Measurements from ENCODE around the gene MEOX1.

MEOX1 gene

DNA sequence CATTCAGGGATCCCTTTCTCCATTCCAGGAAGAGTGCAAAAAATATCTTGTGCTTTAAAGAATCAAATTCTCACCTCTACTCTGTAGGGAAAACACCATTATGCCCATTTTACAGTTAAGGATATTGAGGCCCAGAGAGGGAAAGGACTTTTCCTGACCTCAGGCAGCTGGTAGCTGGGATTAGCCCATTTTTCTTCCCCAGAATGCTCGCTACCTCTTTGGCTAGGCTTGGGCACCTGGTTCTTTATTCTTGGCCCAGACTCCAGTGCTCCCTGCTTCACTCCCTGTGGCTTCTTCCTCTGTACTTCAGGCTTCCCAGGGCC is 45.7 kb downstream of the MEOX1 start:
- TF ChIP-seq, protein P1, sequence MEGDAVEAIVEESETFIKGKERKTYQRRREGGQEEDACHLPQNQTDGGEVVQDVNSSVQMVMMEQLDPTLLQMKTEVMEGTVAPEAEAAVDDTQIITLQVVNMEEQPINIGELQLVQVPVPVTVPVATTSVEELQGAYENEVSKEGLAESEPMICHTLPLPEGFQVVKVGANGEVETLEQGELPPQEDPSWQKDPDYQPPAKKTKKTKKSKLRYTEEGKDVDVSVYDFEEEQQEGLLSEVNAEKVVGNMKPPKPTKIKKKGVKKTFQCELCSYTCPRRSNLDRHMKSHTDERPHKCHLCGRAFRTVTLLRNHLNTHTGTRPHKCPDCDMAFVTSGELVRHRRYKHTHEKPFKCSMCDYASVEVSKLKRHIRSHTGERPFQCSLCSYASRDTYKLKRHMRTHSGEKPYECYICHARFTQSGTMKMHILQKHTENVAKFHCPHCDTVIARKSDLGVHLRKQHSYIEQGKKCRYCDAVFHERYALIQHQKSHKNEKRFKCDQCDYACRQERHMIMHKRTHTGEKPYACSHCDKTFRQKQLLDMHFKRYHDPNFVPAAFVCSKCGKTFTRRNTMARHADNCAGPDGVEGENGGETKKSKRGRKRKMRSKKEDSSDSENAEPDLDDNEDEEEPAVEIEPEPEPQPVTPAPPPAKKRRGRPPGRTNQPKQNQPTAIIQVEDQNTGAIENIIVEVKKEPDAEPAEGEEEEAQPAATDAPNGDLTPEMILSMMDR (IDR thresholded peaks at IDR 0.05; ENCODE audit: low read depth, low read length, missing control alignments): no peak
- no peak overlapping the region for H3K4me3 ChIP-seq (ENCODE audit: low read depth, low read length)
- no peak for DNase-seq (ENCODE audit: low read depth)

DNA sequence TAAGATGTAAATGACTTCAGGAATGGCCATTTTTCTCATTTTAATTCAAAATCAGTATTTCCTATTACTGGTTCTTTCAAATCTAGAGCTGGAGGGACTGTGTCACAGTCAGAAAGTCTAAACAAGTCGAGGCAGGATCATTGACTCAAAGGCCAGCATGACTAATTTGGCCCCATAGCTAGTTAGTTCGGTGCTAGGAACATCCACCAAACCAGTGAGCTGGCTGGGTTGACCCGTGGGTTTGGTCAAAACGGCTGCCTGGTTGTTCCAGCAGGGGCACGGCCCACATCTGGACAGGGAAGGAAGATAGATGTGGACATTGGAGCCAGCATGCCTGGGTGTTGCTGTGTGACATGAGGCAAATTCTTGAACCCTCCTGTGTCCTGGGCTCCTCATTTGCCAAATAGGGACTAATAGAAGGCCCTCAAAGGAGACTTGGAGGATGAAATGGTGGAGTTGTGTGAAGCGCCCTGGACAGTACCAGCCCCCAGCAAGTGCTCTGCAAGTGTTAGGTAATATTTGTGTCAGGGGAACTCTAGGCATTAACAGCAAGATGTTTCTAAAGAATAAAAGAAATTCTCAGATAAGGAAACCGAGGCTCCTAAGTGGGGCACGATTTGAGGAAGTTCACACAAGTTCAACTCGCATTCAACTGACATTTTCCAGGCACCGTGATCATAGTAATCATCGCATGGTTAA is 46.2 kb downstream of the MEOX1 start:
- DNase-seq (ENCODE audit: low read depth): no peak
- TF ChIP-seq, protein P1 (IDR thresholded peaks at IDR 0.05; ENCODE audit: low read depth, low read length, missing control alignments): no peak
- H3K4me3 ChIP-seq (ENCODE audit: low read depth, low read length): no peak overlapping the region

DNA sequence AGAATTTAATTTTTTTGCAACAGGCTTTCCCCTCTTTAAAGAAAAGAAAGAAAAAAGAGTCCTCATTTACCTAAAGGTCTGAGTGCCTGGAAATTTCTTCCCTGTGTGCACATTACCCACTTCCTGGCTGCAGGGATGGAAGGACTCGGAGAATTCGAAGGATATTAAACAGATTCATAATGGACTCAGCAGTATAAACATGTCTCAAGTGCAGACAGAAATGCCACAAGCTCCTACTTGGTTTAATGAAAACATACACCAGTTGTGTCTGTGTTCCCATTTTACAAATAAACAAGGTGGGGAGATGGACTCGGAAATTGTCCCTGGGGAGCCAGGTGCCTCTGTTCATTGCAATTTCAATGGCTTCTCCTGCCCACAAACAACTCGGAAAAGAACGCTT is 47.2 kb downstream of the MEOX1 start:
- TF ChIP-seq, protein P1 (IDR thresholded peaks at IDR 0.05; ENCODE audit: low read depth, low read length, missing control alignments): no peak
- H3K4me3 ChIP-seq (ENCODE audit: low read depth, low read length): no peak overlapping the region
- no peak for DNase-seq (ENCODE audit: low read depth)

DNA sequence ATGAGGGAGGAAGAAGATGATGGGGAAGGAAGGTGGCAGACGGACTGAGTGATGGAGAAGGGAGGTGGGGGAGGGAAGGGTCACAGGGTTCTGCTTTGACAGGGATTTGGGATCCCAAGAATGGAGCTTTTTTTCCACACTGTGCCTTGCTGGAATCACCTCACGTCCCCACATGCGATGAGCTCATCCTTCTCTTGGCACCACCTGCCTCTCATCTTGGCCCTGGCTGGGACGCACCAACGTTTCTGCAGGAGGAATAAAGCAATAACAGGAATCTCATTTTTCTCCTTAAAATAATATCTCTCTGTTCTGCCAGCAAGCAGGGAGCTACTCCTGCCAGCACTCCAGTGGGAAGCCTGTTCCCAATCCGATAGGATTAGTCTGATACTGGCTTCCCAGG is 47.8 kb downstream of the MEOX1 start:
- no peak for DNase-seq (ENCODE audit: low read depth)
- no peak overlapping the region for H3K4me3 ChIP-seq (ENCODE audit: low read depth, low read length)
- TF ChIP-seq, protein P1 (IDR thresholded peaks at IDR 0.05; ENCODE audit: low read depth, low read length, missing control alignments): no peak

DNA sequence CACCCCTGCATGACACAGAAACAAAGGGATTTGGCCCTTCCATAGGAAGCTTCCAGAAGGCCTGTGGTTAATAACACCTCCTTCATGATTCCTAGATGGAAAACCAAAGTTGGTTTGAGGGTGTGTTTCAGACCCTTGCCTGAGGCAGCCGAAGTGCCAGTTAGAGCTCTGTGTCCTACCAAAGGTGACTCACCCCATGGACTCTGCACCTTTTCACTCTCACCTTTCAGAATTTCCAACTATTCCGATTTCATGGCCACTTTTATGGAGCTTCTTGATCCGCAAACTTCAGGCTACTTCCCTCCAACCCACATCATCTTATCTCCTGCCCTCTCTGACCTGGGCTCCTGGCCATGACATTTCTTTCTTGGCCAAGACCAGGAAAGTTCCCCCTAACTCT is 49.2 kb downstream of the MEOX1 start:
- TF ChIP-seq, protein P1 (IDR thresholded peaks at IDR 0.05; ENCODE audit: low read depth, low read length, missing control alignments): no peak
- no peak overlapping the region for H3K4me3 ChIP-seq (ENCODE audit: low read depth, low read length)
- no peak for DNase-seq (ENCODE audit: low read depth)

DNA sequence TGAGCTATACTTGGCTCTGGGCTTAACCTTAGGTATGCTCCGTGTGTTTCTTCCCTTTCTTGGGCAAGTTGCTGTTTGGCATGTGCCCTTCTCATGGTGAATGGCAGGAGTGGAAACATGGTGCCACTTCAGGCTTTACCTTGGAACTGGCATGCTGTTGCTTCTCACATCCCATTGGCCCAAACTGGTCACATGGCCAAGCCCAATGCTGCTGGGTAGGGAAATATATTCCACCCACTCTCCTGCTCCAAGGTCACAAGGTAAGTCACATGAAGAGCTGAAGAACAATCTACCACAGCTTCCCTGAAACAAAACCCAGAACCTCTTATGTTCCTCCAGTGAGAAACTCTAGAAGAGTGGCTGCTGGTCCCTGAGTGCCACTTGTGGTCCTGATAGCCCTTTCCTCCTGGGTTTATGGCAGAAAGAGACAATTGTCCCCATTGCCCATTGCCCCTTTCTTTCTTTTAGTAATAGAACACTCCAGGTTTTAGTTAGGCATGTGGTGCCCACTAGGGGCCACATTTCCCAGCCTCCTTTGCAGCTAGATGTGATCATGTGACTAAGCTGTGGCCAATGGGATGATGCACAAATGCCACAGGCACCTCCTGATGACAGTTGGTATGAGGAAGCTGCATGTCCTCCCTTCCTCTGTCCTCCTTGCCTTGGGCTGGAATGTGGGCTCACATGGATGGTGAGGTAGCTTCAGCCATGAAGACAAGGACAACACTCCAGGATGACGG is 50.3 kb downstream of the MEOX1 start:
- no peak for DNase-seq (ENCODE audit: low read depth)
- TF ChIP-seq, protein P1 (IDR thresholded peaks at IDR 0.05; ENCODE audit: low read depth, low read length, missing control alignments): peak; percentile 18
- no peak overlapping the region for H3K4me3 ChIP-seq (ENCODE audit: low read depth, low read length)

Data from GM12864 (cell line).